Fibroblast of skin of abdomen (primary cell): ENCODE results near the gene ATCAY.
A peak's percentile ranks its signal among the peaks of the same experiment; 100 is the strongest.

ENCODE experiments used
- DNase-seq: peaks from one replicate; pipeline ENCODE4 v3.0.0-alpha.2; 2013

Gene ATCAY

DNA sequence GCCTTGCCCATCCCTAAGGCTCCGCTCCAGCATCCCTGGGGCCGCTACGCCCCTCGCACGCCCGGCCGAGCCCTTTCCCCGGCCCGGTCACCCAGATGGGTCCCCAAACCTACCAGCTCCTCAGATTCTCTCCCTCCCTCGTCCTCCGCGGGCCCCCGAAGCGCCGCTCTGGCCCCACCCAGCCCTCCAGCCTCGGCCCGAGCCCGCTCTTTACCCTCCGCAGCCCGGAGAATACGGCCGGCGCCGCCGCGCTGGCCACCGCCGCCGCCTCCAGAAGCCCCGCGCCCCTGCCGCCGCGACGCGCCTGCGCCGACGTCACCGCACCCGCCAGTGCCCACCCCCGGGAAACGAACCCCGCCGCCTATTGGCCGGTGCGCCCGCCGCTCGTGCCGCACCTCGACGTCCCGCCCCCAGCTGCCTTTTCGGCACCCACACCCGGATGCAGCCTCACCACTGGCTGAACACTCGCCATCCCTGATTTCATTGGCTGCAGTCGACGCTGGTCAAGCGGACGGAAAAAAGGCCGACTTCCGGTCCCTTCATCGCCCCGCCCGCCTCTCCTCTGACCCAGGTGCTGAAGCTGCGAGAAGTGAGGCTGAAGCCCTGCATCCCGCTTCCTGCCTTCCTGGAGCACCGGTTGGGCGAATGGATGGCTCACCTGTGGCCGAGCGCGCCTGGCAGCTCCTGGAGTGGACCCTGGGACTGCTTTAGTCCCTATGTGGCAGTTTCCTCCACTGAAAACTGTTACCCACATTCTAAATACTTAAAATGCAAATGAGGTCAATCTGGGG lies 90.5 kb downstream of the ATCAY start, which contains the start of gene DAPK3:
DAPK3 (minus strand) TSS at position 292 of the 791 bp plus-strand sequence. CDS start 1,364 bp downstream, outside the sequence.
- DNase-seq, result peak; percentile 98

DNA sequence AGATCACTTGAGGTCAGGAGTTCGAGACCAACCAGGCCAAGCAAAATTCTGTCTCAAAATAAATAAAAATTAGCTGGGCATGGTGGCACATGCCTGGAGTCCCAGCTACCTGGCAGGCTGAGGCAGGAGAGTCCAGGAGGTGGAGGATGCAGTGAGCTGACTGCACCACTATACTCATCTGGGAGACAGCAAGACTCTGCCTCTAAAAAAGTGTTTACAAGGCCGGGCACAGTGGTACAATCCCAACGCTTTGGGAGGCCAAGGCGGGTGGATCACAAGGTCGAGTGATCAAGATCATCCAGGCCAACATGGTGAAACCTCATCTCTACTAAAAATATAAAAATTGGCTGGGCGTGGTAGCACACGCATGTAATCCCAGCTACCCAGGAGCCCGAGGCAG lies 94.7 kb downstream of the ATCAY start:
- DNase-seq, result no peak

GRCh38 chr19:3975637-3976087 lies 95.2 kb downstream of the ATCAY start:
- no peak for DNase-seq

GRCh38 chr19:3976495-3977241 lies 96.2 kb downstream of the ATCAY start:
- DNase-seq, result no peak
